KMS-11 (cell line): ENCODE results near the gene FGGY.
A peak's percentile ranks its signal among the peaks of the same experiment; 100 is the strongest.

Source experiments
- H2AFZ ChIP-seq: fragments of 200-600 bp; sonication (generic); 2 replicates; pipeline ENCODE4 v1.6.1; 2016; ENCODE audit warnings: antibody characterized with exemption, mixed run types, low read depth
- H3K27ac ChIP-seq: fragments of 200-600 bp; sonication (generic); 2 replicates; pipeline ENCODE4 v1.6.1; 2016; ENCODE audit warnings: mild to moderate bottlenecking, mixed run types
- H3K27me3 ChIP-seq: fragments of 200-600 bp; sonication (generic); 2 replicates; pipeline ENCODE4 v1.6.1; 2017; ENCODE audit warnings: mild to moderate bottlenecking, low read depth, mixed run types, moderate library complexity; ENCODE audit not compliant: insufficient read depth
- H3K36me3 ChIP-seq: fragments of 200-600 bp; sonication (generic); 2 replicates; pipeline ENCODE4 v1.6.1; 2017; ENCODE audit warnings: mild to moderate bottlenecking, mixed run types; ENCODE audit not compliant: insufficient read depth
- H3K4me1 ChIP-seq: fragments of 200-600 bp; sonication (generic); 2 replicates; pipeline ENCODE4 v1.6.1; 2016; ENCODE audit warnings: mild to moderate bottlenecking, low read depth, mixed run types; ENCODE audit not compliant: poor library complexity, severe bottlenecking
- H3K4me2 ChIP-seq: fragments of 200-600 bp; sonication (generic); 2 replicates; pipeline ENCODE4 v1.7.0; 2016; ENCODE audit warnings: mild to moderate bottlenecking, mixed run types
- H3K4me3 ChIP-seq: fragments of 200-600 bp; sonication (generic); IDR thresholded peaks from 2 replicates; pipeline ENCODE4 v1.6.1; 2017; ENCODE audit warnings: low read depth, low read length, mixed read lengths; ENCODE audit not compliant: insufficient read depth
- H3K79me2 ChIP-seq: fragments of 200-600 bp; sonication (generic); 2 replicates; pipeline ENCODE4 v1.6.1; 2016; ENCODE audit warnings: low read depth, mixed run types; ENCODE audit not compliant: insufficient read depth
- H3K9ac ChIP-seq: fragments of 200-600 bp; sonication (generic); 2 replicates; pipeline ENCODE4 v1.6.1; 2016; ENCODE audit warnings: mild to moderate bottlenecking, mixed run types
- H4K20me1 ChIP-seq: fragments of 200-600 bp; sonication (generic); 2 replicates; pipeline ENCODE4 v1.6.1; 2016; ENCODE audit warnings: mild to moderate bottlenecking, mixed run types; ENCODE audit not compliant: insufficient read depth
- CTCF ChIP-seq: fragments of 200-600 bp; sonication (generic); conservative IDR thresholded peaks from 2 replicates; pipeline ENCODE4 v1.6.1; 2017; ENCODE audit warnings: low read depth, mild to moderate bottlenecking, antibody characterized with exemption, low read length, moderate library complexity, mixed read lengths

Gene FGGY

GRCh38 chr1:59755069-59755685 is 458.3 kb downstream of the FGGY start:
- no peaks in the 10 kb centered on the region for H3K36me3 ChIP-seq
- no peak overlapping the region for H3K9ac ChIP-seq
- no peak overlapping the region for H3K27ac ChIP-seq
- H4K20me1 ChIP-seq = no peaks in the 10 kb centered on the region
- H3K79me2 ChIP-seq = no peaks in the 10 kb centered on the region
- TF ChIP-seq CTCF = no peak
- H3K4me3 ChIP-seq = no peak overlapping the region
- no peak overlapping the region for H3K4me2 ChIP-seq
- H3K4me1 ChIP-seq = peaks cover 42% of the 10 kb centered on the region
- no peaks in the 10 kb centered on the region for H3K27me3 ChIP-seq
- H2AFZ ChIP-seq = no peak overlapping the region

- no peak for TF ChIP-seq CTCF
- Histone ChIP-seq H4K20me1 (no peaks in the 10 kb centered on the region), H3K79me2 (no peaks in the 10 kb centered on the region), H3K36me3 (no peaks in the 10 kb centered on the region), H3K27me3 (no peaks in the 10 kb centered on the region), H3K4me2 (no peak overlapping the region), H3K27ac (no peak overlapping the region), H3K4me3 (no peak overlapping the region), H2AFZ (no peak overlapping the region), H3K9ac (no peak overlapping the region), H3K4me1 (peaks cover 54% of the 10 kb centered on the region)
Observed at GRCh38 chr1:59757197-59757747, 460.4 kb downstream of the FGGY start.

- peak overlapping the region; percentile 44; the same call in 1 of the 2 replicates for H3K9ac ChIP-seq
- no peaks in the 10 kb centered on the region for H3K79me2 ChIP-seq
- H3K4me1 ChIP-seq = peaks cover 57% of the 10 kb centered on the region
- peak overlapping the region; percentile 82 for H2AFZ ChIP-seq
- H3K27me3 ChIP-seq = no peaks in the 10 kb centered on the region
- no peak overlapping the region for H3K27ac ChIP-seq
- no peaks in the 10 kb centered on the region for H4K20me1 ChIP-seq
- peak; percentile 100 for TF ChIP-seq CTCF
- H3K4me3 ChIP-seq = peak overlapping the region; percentile 88
- H3K36me3 ChIP-seq = no peaks in the 10 kb centered on the region
- H3K4me2 ChIP-seq = peak overlapping the region; percentile 62
Observed at GRCh38 chr1:59759156-59759925, 462.4 kb downstream of the FGGY start.

GRCh38 chr1:59761443-59761842 is 464.5 kb downstream of the FGGY start:
- Histone ChIP-seq H3K36me3 (no peaks in the 10 kb centered on the region), H3K79me2 (no peaks in the 10 kb centered on the region), H3K4me2 (peak overlapping the region; percentile 43; the same call in 1 of the 2 replicates), H4K20me1 (no peaks in the 10 kb centered on the region), H2AFZ (no peak overlapping the region), H3K9ac (no peak overlapping the region), H3K4me1 (peaks cover 77% of the 10 kb centered on the region), H3K4me3 (no peak overlapping the region), H3K27me3 (no peaks in the 10 kb centered on the region), H3K27ac (no peak overlapping the region)
- TF ChIP-seq CTCF = no peak
